Endothelial cell of umbilical vein (primary cell): Measurements from ENCODE around the gene TYK2. TPM values are rescaled to one million over a fixed set of nuclear protein-coding genes. Genes with fewer than 3 reads are reported as not detected.

Experiments
- BruUV-seq: library from RNA; stranded (reverse); fragments of 400-500 nt; replicated peaks from 2 replicates; lab custom pipeline; 2021; lab: Mats Ljungman, UMichigan
- CTCF ChIA-PET: fragments of 300-600, 350-600 bp; sonication (Branson Sonifier 250); formaldehyde crosslinking; loops from one replicate; lab custom pipeline; 2021; ENCODE audit warnings: antibody characterized with exemption, inconsistent platforms; lab: Charles Lee
- POLR2A ChIA-PET: fragments of 300-600, 350-600 bp; sonication (Branson Sonifier 250); formaldehyde crosslinking; loops from one replicate; lab custom pipeline; 2021; ENCODE audit warnings: antibody characterized with exemption, inconsistent platforms; lab: Charles Lee
- DNase-seq: peaks from one replicate; pipeline ENCODE4 v3.0.0-alpha.2; 2011; ENCODE audit warnings: low read depth, low spot score
- FAIRE-seq: peaks from 2 replicates; lab custom pipeline; 2011; peaks lifted over from hg19 to GRCh38; lab: Jason Lieb, UNC
- H2AFZ ChIP-seq: 2 replicates; pipeline ENCODE4 v1.6.0; 2012; ENCODE audit warnings: low read depth, low read length, control low read depth, inconsistent platforms
- H3K27ac ChIP-seq: 2 replicates; pipeline ENCODE4 v1.5.1; 2011; ENCODE audit warnings: low read depth, mild to moderate bottlenecking, control low read depth, low read length, moderate library complexity; ENCODE audit not compliant: insufficient read depth
- H3K27me3 ChIP-seq, 2 experiments: 2 replicates each; pipeline versions ENCODE4 v1.6.0 to v1.6.1; 2011; ENCODE audit warnings: low read length in 2 of 2, mixed read lengths in 1 of 2; ENCODE audit not compliant: control insufficient read depth in 2 of 2, insufficient read depth in 2 of 2
- H3K36me3 ChIP-seq, 2 experiments: 2 replicates in 1 of 2; 3 replicates in 1 of 2; pipeline ENCODE4 v1.5.1; 2011; ENCODE audit warnings: low read length in 2 of 2, mild to moderate bottlenecking in 1 of 2, moderate library complexity in 1 of 2; ENCODE audit not compliant: control insufficient read depth in 2 of 2, insufficient read depth in 2 of 2; ENCODE audit errors: extremely low read depth in 1 of 2
- H3K4me1 ChIP-seq: 3 replicates; pipeline ENCODE4 v1.5.1; 2011; ENCODE audit warnings: mild to moderate bottlenecking, low read length; ENCODE audit not compliant: control insufficient read depth, insufficient read depth; ENCODE audit errors: extremely low read depth
- H3K4me2 ChIP-seq: 2 replicates; pipeline ENCODE4 v1.6.1; 2011; ENCODE audit warnings: low read length, control low read depth, mixed read lengths; ENCODE audit not compliant: insufficient read depth
- H3K4me3 ChIP-seq, 3 experiments: fragments of 200-600 bp in 1 of 3; sonication (generic), shearing (Covaris generic) in 1 of 3; replicated peaks in 1 of 3; 2 replicates each; pipeline ENCODE4 v1.5.1; 2011 to 2016; ENCODE audit warnings: control low read depth in 3 of 3, low read length in 3 of 3, mild to moderate bottlenecking in 2 of 3, inconsistent platforms in 1 of 3, low read depth in 1 of 3, moderate library complexity in 1 of 3; ENCODE audit not compliant: insufficient read depth in 1 of 3
- H3K79me2 ChIP-seq: 2 replicates; pipeline ENCODE4 v1.6.0; 2012; ENCODE audit warnings: low read length, inconsistent platforms; ENCODE audit not compliant: control insufficient read depth, insufficient read depth
- H3K9ac ChIP-seq: replicated peaks from 2 replicates; pipeline ENCODE3; 2011; ENCODE audit warnings: low read length, control low read depth; ENCODE audit not compliant: insufficient read depth; ENCODE audit errors: extremely low read depth
- H3K9me1 ChIP-seq: replicated peaks from 3 replicates; pipeline ENCODE4 v1.6.0; 2011; ENCODE audit warnings: mild to moderate bottlenecking, low read length; ENCODE audit not compliant: control insufficient read depth, insufficient read depth; ENCODE audit errors: extremely low read depth
- H3K9me3 ChIP-seq: replicated peaks from 2 replicates; pipeline ENCODE4 v1.5.1; 2012; ENCODE audit warnings: low read length, inconsistent platforms; ENCODE audit not compliant: control insufficient read depth, insufficient read depth
- H4K20me1 ChIP-seq: replicated peaks from 2 replicates; pipeline ENCODE3; 2011; ENCODE audit warnings: mild to moderate bottlenecking, low read length; ENCODE audit not compliant: control insufficient read depth, insufficient read depth; ENCODE audit errors: extremely low read depth
- EZH2 ChIP-seq: IDR thresholded peaks from 2 replicates; pipeline ENCODE4 v1.6.1; 2012; ENCODE audit warnings: borderline replicate concordance, low read depth, mild to moderate bottlenecking, moderate library complexity, low read length, inconsistent platforms; ENCODE audit not compliant: severe bottlenecking
- FOS ChIP-seq: IDR thresholded peaks from 2 replicates; pipeline ENCODE4 v1.6.1; 2011; ENCODE audit warnings: mild to moderate bottlenecking, low read length, moderate library complexity, borderline replicate concordance; ENCODE audit not compliant: insufficient read depth
- GATA2 ChIP-seq: IDR thresholded peaks from 2 replicates; pipeline ENCODE4 v1.7.0; 2011; ENCODE audit warnings: low read depth, mild to moderate bottlenecking, moderate library complexity, mixed read lengths, low read length; ENCODE audit not compliant: insufficient read length, insufficient read depth
- JUN ChIP-seq: IDR thresholded peaks from 2 replicates; pipeline ENCODE4 v1.6.1; 2011; ENCODE audit warnings: borderline replicate concordance, low read depth; ENCODE audit not compliant: insufficient read length, insufficient read depth
- MAX ChIP-seq: IDR thresholded peaks from 2 replicates; pipeline ENCODE4 v1.6.1; 2011; ENCODE audit not compliant: insufficient read depth, insufficient read length
- MYC ChIP-seq: IDR thresholded peaks from one replicate; pipeline ENCODE4 v1.6.1; 2011; ENCODE audit warnings: mild to moderate bottlenecking, low read depth, low read length
- POLR2A ChIP-seq: IDR thresholded peaks from 2 replicates; pipeline ENCODE4 v1.6.1; 2012; ENCODE audit warnings: low read depth, mild to moderate bottlenecking, control low read depth, low read length
- POLR2AphosphoS5 ChIP-seq: IDR thresholded peaks from 2 replicates; pipeline ENCODE4 v1.6.1; 2012; ENCODE audit warnings: low read depth, mild to moderate bottlenecking, control low read depth, low read length, moderate library complexity; ENCODE audit not compliant: insufficient read depth
- dilution Hi-C: fragments of 300-500 bp; cut with MboI; formaldehyde crosslinking; loops from one replicate; pipeline ENCODE4 v1.15.0; 2019; ENCODE audit warnings: low sequenced_read_pairs; ENCODE audit not compliant: extremely low pct_ligation_motif_present
- intact Hi-C: fragments of 100-400 bp; cut with micrococcal nuclease; formaldehyde crosslinking; loops from one replicate; pipeline ENCODE4 v1.10.0; 2022
- polyA plus RNA-seq, 4 experiments: library from polyadenylated mRNA; depleted of rRNA in 3 of 4; stranded (reverse) in 3 of 4; unstranded in 1 of 4; fragments of >200 nt; gene quantifications; 2 replicates each; pipeline versions ENCODE4 v1.2.1 to v1.2.3, GENCODE V29; 2011 to 2012; ENCODE audit warnings: missing spikeins in 1 of 4
- total RNA-seq: library from RNA; stranded (reverse); gene quantifications from 2 replicates; pipeline ENCODE4 v1.2.3, GENCODE V29; 2021
- TF ChIP-seq, protein P1 (sequence below), 2 donors: IDR thresholded peaks; 1 replicate in 1 of 2; 2 replicates in 1 of 2; pipeline ENCODE4 v1.5.1; 2011; ENCODE audit warnings: low read length in 2 of 2, mild to moderate bottlenecking in 2 of 2, moderate library complexity in 2 of 2, control low read depth in 1 of 2, inconsistent platforms in 1 of 2, low read depth in 1 of 2; ENCODE audit not compliant: insufficient read depth in 1 of 2; ENCODE audit errors: extremely low read depth in 1 of 2

The TYK2 gene
- total and polyA plus RNA-seq, 2 donors (not counting 3 experiments of a cell fraction or from before 2014, with no cell fraction given): 92.9 to 138 TPM

DNA sequence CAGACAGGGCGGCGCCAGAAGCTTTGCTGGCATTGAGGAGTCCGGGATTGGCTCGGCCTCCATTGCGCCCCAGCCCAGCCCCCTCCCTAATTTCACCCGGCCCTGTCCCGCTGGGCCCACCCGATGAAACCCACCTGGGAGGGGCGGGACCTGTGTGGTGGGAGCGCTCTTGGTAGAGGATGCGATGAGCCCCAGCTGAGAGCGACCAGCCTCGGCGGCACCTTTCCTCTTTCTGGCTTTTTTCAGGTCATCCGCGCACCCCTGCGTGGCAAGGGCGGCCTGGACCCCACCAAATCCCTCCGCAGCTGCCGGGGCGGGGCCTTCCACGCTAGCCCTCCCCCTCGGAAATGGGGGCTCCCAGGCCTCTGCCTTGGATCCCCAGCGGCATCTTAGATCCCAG, 70.9 kb downstream of the TYK2 start, which contains the start of gene ZGLP1:
Gene ZGLP1, minus strand, starts transcription at position 393 of the 400 bp plus-strand sequence.
- no peak within 1 kb of the TSS for H2AFZ ChIP-seq
- H3K4me1 ChIP-seq: no peaks in the 10 kb centered on the region
- no peak within 1 kb of the TSS for H3K4me3 ChIP-seq
- dilution Hi-C loops: no loop called here
- H3K9ac ChIP-seq: no peak within 1 kb of the TSS
- intact Hi-C loops: no loop called here
- no peaks in the 10 kb centered on the region for H3K79me2 ChIP-seq
- POLR2A ChIA-PET: no interaction called here
- no peak within 1 kb of the TSS for H3K27ac ChIP-seq
- H3K9me3 ChIP-seq: no peaks in the 10 kb centered on the region
- no peak within 1 kb of the TSS for H3K4me2 ChIP-seq
- H3K9me1 ChIP-seq: no peaks in the 10 kb centered on the region
- no peak for FAIRE-seq
- H3K36me3 ChIP-seq: peaks cover 0 to 3% of the 10 kb centered on the region in 2 experiments
- no TSS peak for BruUV-seq
- CTCF ChIA-PET: interaction anchor here (1.0 kb wide), 1 partner anchor 20 kb away, joined by 3 read pairs; the partner anchor contains the start of gene ICAM5
- TF ChIP-seq EZH2 (no peak), JUN (no peak), MAX (no peak), POLR2AphosphoS5 (no peak), MYC (no peak), GATA2 (no peak), POLR2A (no peak), FOS (no peak)
- TF ChIP-seq, protein P1, sequence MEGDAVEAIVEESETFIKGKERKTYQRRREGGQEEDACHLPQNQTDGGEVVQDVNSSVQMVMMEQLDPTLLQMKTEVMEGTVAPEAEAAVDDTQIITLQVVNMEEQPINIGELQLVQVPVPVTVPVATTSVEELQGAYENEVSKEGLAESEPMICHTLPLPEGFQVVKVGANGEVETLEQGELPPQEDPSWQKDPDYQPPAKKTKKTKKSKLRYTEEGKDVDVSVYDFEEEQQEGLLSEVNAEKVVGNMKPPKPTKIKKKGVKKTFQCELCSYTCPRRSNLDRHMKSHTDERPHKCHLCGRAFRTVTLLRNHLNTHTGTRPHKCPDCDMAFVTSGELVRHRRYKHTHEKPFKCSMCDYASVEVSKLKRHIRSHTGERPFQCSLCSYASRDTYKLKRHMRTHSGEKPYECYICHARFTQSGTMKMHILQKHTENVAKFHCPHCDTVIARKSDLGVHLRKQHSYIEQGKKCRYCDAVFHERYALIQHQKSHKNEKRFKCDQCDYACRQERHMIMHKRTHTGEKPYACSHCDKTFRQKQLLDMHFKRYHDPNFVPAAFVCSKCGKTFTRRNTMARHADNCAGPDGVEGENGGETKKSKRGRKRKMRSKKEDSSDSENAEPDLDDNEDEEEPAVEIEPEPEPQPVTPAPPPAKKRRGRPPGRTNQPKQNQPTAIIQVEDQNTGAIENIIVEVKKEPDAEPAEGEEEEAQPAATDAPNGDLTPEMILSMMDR (IDR thresholded peaks at IDR 0.05; ENCODE audit: extremely low read depth in 1 of 2, insufficient read depth in 1 of 2, low read depth in 1 of 2, low read length in 2 of 2): no peak
- DNase-seq: no peak
- H4K20me1 ChIP-seq: no peaks in the 10 kb centered on the region
- H3K27me3 ChIP-seq: no peaks in the 10 kb centered on the region
